ENCODE data around the gene RBPMS2. TPM values are rescaled to one million over a fixed set of nuclear protein-coding genes. Genes with fewer than 3 reads are reported as not detected.

RBPMS2 gene
- total and polyA plus RNA-seq, 2 donors (not counting 3 experiments of a cell fraction or from before 2014, with no cell fraction given), result 2.3 to 7.8 TPM

- no peak overlapping the region for H3K4me2 ChIP-seq (ENCODE audit: insufficient read depth, low read length)
- BruUV-seq (replicated peaks), result no TSS peak
- no peaks in the 10 kb centered on the region for H3K79me2 ChIP-seq (ENCODE audit: control insufficient read depth, insufficient read depth, low read length)
- ChIA-PET POLR2A (no interaction called here), CTCF (no interaction called here)
- no peak for TF ChIP-seq MYC (IDR thresholded peaks at IDR 0.05; ENCODE audit: low read depth, low read length)
- no peak for TF ChIP-seq POLR2AphosphoS5 (IDR thresholded peaks at IDR 0.05; ENCODE audit: insufficient read depth, low read depth, low read length)
- no peak for TF ChIP-seq MAX (IDR thresholded peaks at IDR 0.05; ENCODE audit: insufficient read depth, insufficient read length)
- no peak for TF ChIP-seq POLR2A (IDR thresholded peaks at IDR 0.05; ENCODE audit: low read depth, low read length)
- no peak for TF ChIP-seq JUN (IDR thresholded peaks at IDR 0.05; ENCODE audit: borderline replicate concordance, insufficient read depth, insufficient read length, low read depth)
- no peak for TF ChIP-seq GATA2 (IDR thresholded peaks at IDR 0.05; ENCODE audit: insufficient read depth, insufficient read length, low read depth, low read length)
- no peak for TF ChIP-seq FOS (IDR thresholded peaks at IDR 0.05; ENCODE audit: borderline replicate concordance, insufficient read depth, low read length)
- TF ChIP-seq CTCF (IDR thresholded peaks at IDR 0.05; ENCODE audit: extremely low read depth in 1 of 2, insufficient read depth in 1 of 2, low read depth in 1 of 2, low read length in 2 of 2), result no peak
- no peak for TF ChIP-seq EZH2 (IDR thresholded peaks at IDR 0.05; ENCODE audit: borderline replicate concordance, low read depth, low read length, severe bottlenecking)
- H2AFZ ChIP-seq (ENCODE audit: low read depth, low read length), result no peak overlapping the region
- no peak for DNase-seq (ENCODE audit: low read depth, low spot score)
- H3K36me3 ChIP-seq (ENCODE audit: control insufficient read depth in 2 of 2, extremely low read depth in 1 of 2, insufficient read depth in 2 of 2, low read length in 2 of 2), result no peaks in the 10 kb centered on the region
- no peaks in the 10 kb centered on the region for H4K20me1 ChIP-seq (replicated peaks; ENCODE audit: control insufficient read depth, extremely low read depth, insufficient read depth, low read length)
- no peak overlapping the region for H3K9ac ChIP-seq (replicated peaks; ENCODE audit: extremely low read depth, insufficient read depth, low read length)
- no peaks in the 10 kb centered on the region for H3K4me1 ChIP-seq (ENCODE audit: control insufficient read depth, extremely low read depth, insufficient read depth, low read length)
- no peak overlapping the region for H3K27ac ChIP-seq (ENCODE audit: insufficient read depth, low read depth, low read length)
- H3K4me3 ChIP-seq (replicated peaks in 1 of 3; ENCODE audit: insufficient read depth in 1 of 3, low read depth in 1 of 3, low read length in 3 of 3), result no peak overlapping the region
- H3K9me3 ChIP-seq (replicated peaks; ENCODE audit: control insufficient read depth, insufficient read depth, low read length), result no peaks in the 10 kb centered on the region
- H3K9me1 ChIP-seq (replicated peaks; ENCODE audit: control insufficient read depth, extremely low read depth, insufficient read depth, low read length), result no peaks in the 10 kb centered on the region
- dilution Hi-C loops (cut with MboI; ENCODE audit: extremely low pct_ligation_motif_present, low sequenced_read_pairs), result no loop called here
- intact Hi-C loops (cut with micrococcal nuclease), result no loop called here
- FAIRE-seq, result no peak
- no peaks in the 10 kb centered on the region for H3K27me3 ChIP-seq (ENCODE audit: control insufficient read depth in 2 of 2, insufficient read depth in 2 of 2, low read length in 2 of 2)
Observed at GRCh38 chr15:64755427-64755940, 19.9 kb downstream of the RBPMS2 start.

Data from endothelial cell of umbilical vein (primary cell).